SKM-1 (cell line): ENCODE results near the gene DSE.

Experiments
- DNase-seq: peaks from one replicate; lab custom pipeline; 2025; ENCODE audit not compliant: unreplicated experiment; lab: John Stamatoyannopoulos, UW

The DSE gene

GRCh38 chr6:116359835-116360234 lies 10.9 kb upstream of the DSE start:
- DNase-seq, result no peak

- DNase-seq, result no peak
Measured at GRCh38 chr6:116362276-116362675, 8.5 kb upstream of the DSE start.

- DNase-seq, result peak; percentile 32
Measured at GRCh38 chr6:116363759-116364158, 7.0 kb upstream of the DSE start.

GRCh38 chr6:116364321-116364720 lies 6.4 kb upstream of the DSE start:
- no peak for DNase-seq

- DNase-seq, result no peak
Measured at GRCh38 chr6:116365743-116366142, 5.0 kb upstream of the DSE start.

- DNase-seq, result no peak
Measured at GRCh38 chr6:116366740-116367275, 3.9 kb upstream of the DSE start.

- no peak for DNase-seq
Measured at GRCh38 chr6:116369540-116369939, 1.2 kb upstream of the DSE start.

GRCh38 chr6:116369964-116370759 lies 585 bp upstream of the DSE start:
- no peak for DNase-seq

- no peak for DNase-seq
Measured at GRCh38 chr6:116371120-116371917, 572 bp downstream of the DSE start.

GRCh38 chr6:116371918-116372209 lies 1.1 kb downstream of the DSE start:
- no peak for DNase-seq

- no peak for DNase-seq
Measured at GRCh38 chr6:116373300-116373699, 2.6 kb downstream of the DSE start.

- DNase-seq, result no peak
Measured at GRCh38 chr6:116373940-116374339, 3.2 kb downstream of the DSE start.

- no peak for DNase-seq
Measured at GRCh38 chr6:116374586-116374985, 3.8 kb downstream of the DSE start.

GRCh38 chr6:116375262-116375661 lies 4.5 kb downstream of the DSE start:
- DNase-seq, result no peak

GRCh38 chr6:116376149-116376548 lies 5.4 kb downstream of the DSE start:
- DNase-seq, result no peak

- DNase-seq, result no peak
Measured at GRCh38 chr6:116379764-116380163, 9.0 kb downstream of the DSE start.

- no peak for DNase-seq
Measured at GRCh38 chr6:116380346-116380745, 9.6 kb downstream of the DSE start.

GRCh38 chr6:116381000-116381399 lies 10.3 kb downstream of the DSE start:
- no peak for DNase-seq

- DNase-seq, result no peak
Measured at GRCh38 chr6:116382587-116382986, 11.8 kb downstream of the DSE start.

GRCh38 chr6:116384727-116385458 lies 14.1 kb downstream of the DSE start:
- no peak for DNase-seq

- no peak for DNase-seq
Measured at GRCh38 chr6:116385459-116385802, 14.7 kb downstream of the DSE start.

GRCh38 chr6:116385921-116386320 lies 15.2 kb downstream of the DSE start:
- DNase-seq, result no peak
